ENCODE results near the gene NCAPG2. TPM values are rescaled to one million over a fixed set of nuclear protein-coding genes. Genes with fewer than 3 reads are reported as not detected.

The NCAPG2 gene
- polyA plus RNA-seq, 1 donor (not counting 4 experiments of a cell fraction or from before 2014, with no cell fraction given), result 16.5 TPM

DNA sequence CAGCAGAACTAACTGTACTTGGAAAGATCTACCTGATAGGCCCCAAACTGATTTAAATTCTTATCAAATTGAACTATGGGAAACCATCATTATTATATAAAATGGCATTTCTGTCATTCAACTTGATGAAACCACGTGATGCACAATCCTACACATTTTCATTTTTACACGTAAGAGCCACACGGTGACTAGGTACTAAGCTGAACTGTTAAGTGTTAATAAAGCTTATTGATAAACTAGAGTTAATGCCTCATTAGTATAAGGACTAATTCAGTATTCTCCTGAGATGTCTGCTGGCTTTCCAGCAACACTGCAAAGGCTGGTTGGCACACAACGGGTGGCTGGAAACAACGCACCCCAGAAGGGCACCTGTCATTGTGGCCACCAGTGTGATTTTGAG lies 4.6 kb downstream of the NCAPG2 start:
- H4K20me1 ChIP-seq (ENCODE audit: control insufficient read depth, extremely low read depth, insufficient read depth, low read length), result no peaks in the 10 kb centered on the region
- H3K27ac ChIP-seq (ENCODE audit: control insufficient read depth, insufficient read depth, low read length), result no peak overlapping the region
- FAIRE-seq, result no peak
- H3K4me1 ChIP-seq (ENCODE audit: control insufficient read depth, extremely low read depth, insufficient read depth, low read length), result peaks cover 11% of the 10 kb centered on the region
- H3K79me2 ChIP-seq (ENCODE audit: control insufficient read depth, insufficient read depth, low read length), result peaks cover 71% of the 10 kb centered on the region
- no peak overlapping the region for H3K9ac ChIP-seq (ENCODE audit: control insufficient read depth, extremely low read depth, insufficient read depth, low read length)
- H3K4me2 ChIP-seq (ENCODE audit: control insufficient read depth, extremely low read depth, insufficient read depth, low read depth, low read length), result no peak overlapping the region
- DNase-seq (ENCODE audit: low read depth, low spot score), result no peak
- no peak overlapping the region for H2AFZ ChIP-seq (ENCODE audit: control insufficient read depth, low read length)
- H3K27me3 ChIP-seq (ENCODE audit: control insufficient read depth, extremely low read depth, insufficient read depth, low read length), result no peaks in the 10 kb centered on the region
- no peak overlapping the region for H3K4me3 ChIP-seq (ENCODE audit: control insufficient read depth in 2 of 3, extremely low read depth in 1 of 3, insufficient read depth in 2 of 3, low read depth in 1 of 3, low read length in 3 of 3)
- no peaks in the 10 kb centered on the region for H3K9me3 ChIP-seq (ENCODE audit: control insufficient read depth, low read depth, low read length)
- no peaks in the 10 kb centered on the region for H3K9me1 ChIP-seq (ENCODE audit: control insufficient read depth, extremely low read depth, insufficient read depth, low read length)
- peaks cover 0 to 13% of the 10 kb centered on the region in 2 experiments for H3K36me3 ChIP-seq (ENCODE audit: control insufficient read depth in 2 of 2, extremely low read depth in 1 of 2, insufficient read depth in 2 of 2, low read length in 2 of 2)
- dilution Hi-C loops (cut with MboI; ENCODE audit: extremely low pct_ligation_motif_present, low sequenced_read_pairs), result no loop called here
- TF ChIP-seq, protein P1, sequence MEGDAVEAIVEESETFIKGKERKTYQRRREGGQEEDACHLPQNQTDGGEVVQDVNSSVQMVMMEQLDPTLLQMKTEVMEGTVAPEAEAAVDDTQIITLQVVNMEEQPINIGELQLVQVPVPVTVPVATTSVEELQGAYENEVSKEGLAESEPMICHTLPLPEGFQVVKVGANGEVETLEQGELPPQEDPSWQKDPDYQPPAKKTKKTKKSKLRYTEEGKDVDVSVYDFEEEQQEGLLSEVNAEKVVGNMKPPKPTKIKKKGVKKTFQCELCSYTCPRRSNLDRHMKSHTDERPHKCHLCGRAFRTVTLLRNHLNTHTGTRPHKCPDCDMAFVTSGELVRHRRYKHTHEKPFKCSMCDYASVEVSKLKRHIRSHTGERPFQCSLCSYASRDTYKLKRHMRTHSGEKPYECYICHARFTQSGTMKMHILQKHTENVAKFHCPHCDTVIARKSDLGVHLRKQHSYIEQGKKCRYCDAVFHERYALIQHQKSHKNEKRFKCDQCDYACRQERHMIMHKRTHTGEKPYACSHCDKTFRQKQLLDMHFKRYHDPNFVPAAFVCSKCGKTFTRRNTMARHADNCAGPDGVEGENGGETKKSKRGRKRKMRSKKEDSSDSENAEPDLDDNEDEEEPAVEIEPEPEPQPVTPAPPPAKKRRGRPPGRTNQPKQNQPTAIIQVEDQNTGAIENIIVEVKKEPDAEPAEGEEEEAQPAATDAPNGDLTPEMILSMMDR (optimal IDR thresholded peaks at IDR 0.05 in 1 of 3, IDR thresholded peaks at IDR 0.05 in 1 of 3, conservative IDR thresholded peaks at IDR 0.05 in 1 of 3; ENCODE audit: extremely low read depth in 1 of 3, insufficient read depth in 2 of 3, low read length in 3 of 3), result no peak
- TF ChIP-seq EZH2 (IDR thresholded peaks at IDR 0.05; ENCODE audit: low read length), result no peak

- H3K9ac ChIP-seq (ENCODE audit: control insufficient read depth, extremely low read depth, insufficient read depth, low read length), result no peak overlapping the region
- DNase-seq (ENCODE audit: low read depth, low spot score) (no peak), FAIRE-seq (no peak)
- H3K9me1 ChIP-seq (ENCODE audit: control insufficient read depth, extremely low read depth, insufficient read depth, low read length), result no peaks in the 10 kb centered on the region
- TF ChIP-seq, protein P1 (optimal IDR thresholded peaks at IDR 0.05 in 1 of 3, IDR thresholded peaks at IDR 0.05 in 1 of 3, conservative IDR thresholded peaks at IDR 0.05 in 1 of 3; ENCODE audit: extremely low read depth in 1 of 3, insufficient read depth in 2 of 3, low read length in 3 of 3), result no peak
- H3K9me3 ChIP-seq (ENCODE audit: control insufficient read depth, low read depth, low read length), result no peaks in the 10 kb centered on the region
- dilution Hi-C loops (cut with MboI; ENCODE audit: extremely low pct_ligation_motif_present, low sequenced_read_pairs), result no loop called here
- peaks cover 72% of the 10 kb centered on the region for H3K79me2 ChIP-seq (ENCODE audit: control insufficient read depth, insufficient read depth, low read length)
- H3K4me1 ChIP-seq (ENCODE audit: control insufficient read depth, extremely low read depth, insufficient read depth, low read length), result peaks cover 11% of the 10 kb centered on the region
- H3K4me3 ChIP-seq (ENCODE audit: control insufficient read depth in 2 of 3, extremely low read depth in 1 of 3, insufficient read depth in 2 of 3, low read depth in 1 of 3, low read length in 3 of 3), result no peak overlapping the region
- H3K27me3 ChIP-seq (ENCODE audit: control insufficient read depth, extremely low read depth, insufficient read depth, low read length), result no peaks in the 10 kb centered on the region
- H2AFZ ChIP-seq (ENCODE audit: control insufficient read depth, low read length), result no peak overlapping the region
- H4K20me1 ChIP-seq (ENCODE audit: control insufficient read depth, extremely low read depth, insufficient read depth, low read length), result no peaks in the 10 kb centered on the region
- no peak overlapping the region for H3K4me2 ChIP-seq (ENCODE audit: control insufficient read depth, extremely low read depth, insufficient read depth, low read depth, low read length)
- H3K27ac ChIP-seq (ENCODE audit: control insufficient read depth, insufficient read depth, low read length), result no peak overlapping the region
- H3K36me3 ChIP-seq (ENCODE audit: control insufficient read depth in 2 of 2, extremely low read depth in 1 of 2, insufficient read depth in 2 of 2, low read length in 2 of 2), result peaks cover 0 to 13% of the 10 kb centered on the region in 2 experiments
Measured at GRCh38 chr7:158699341-158699740, 5.3 kb downstream of the NCAPG2 start.

All from keratinocyte (primary cell).